Adrenal gland (tissue), 12 donors: ENCODE data around the gene SLU7. TPM values are rescaled to one million over a fixed set of nuclear protein-coding genes. Genes with fewer than 3 reads are reported as not detected.

Experiments used
- DNase-seq, 7 donors: peaks; one replicate each; pipeline ENCODE4 v3.0.0-alpha.2; 2019 to 2020
- H3K27ac ChIP-seq, 5 donors: fragments of 200-600 bp; sonication (generic) in 4 of 5; 1 replicate in 3 of 5; 2 replicates in 2 of 5; pipeline versions ENCODE4 v1.5.1 to v1.8.0; 2016 to 2020; ENCODE audit warnings: mild to moderate bottlenecking in 1 of 5
- H3K27me3 ChIP-seq: fragments of 200-600 bp; 2 replicates; pipeline ENCODE4 v1.8.0; 2021
- H3K36me3 ChIP-seq, 2 donors: fragments of 200-600 bp; replicated peaks in 1 of 2; 1 replicate in 1 of 2; 2 replicates in 1 of 2; pipeline versions ENCODE4 v1.5.1 to v1.8.0; 2018 to 2022
- H3K4me1 ChIP-seq, 2 donors: fragments of 200-600 bp; replicated peaks in 1 of 2; 1 replicate in 1 of 2; 2 replicates in 1 of 2; pipeline versions ENCODE4 v1.5.1 to v1.8.0; 2018 to 2021
- H3K4me3 ChIP-seq, 4 donors: fragments of 200-600 bp; sonication (generic) in 3 of 4; one replicate each; pipeline ENCODE4 v1.5.1; 2016 to 2018
- H3K9me3 ChIP-seq, 3 donors: fragments of 200-600 bp; sonication (generic) in 1 of 3; replicated peaks in 1 of 3; 1 replicate in 2 of 3; 2 replicates in 1 of 3; pipeline versions ENCODE4 v1.5.1 to v1.8.0; 2016 to 2021
- POLR2A ChIP-seq, 2 donors: fragments of 450-650 bp; IDR thresholded peaks; one replicate each; pipeline ENCODE4 v1.6.1; 2017; ENCODE audit warnings: antibody characterized with exemption in 2 of 2, mild to moderate bottlenecking in 2 of 2, moderate library complexity in 1 of 2
- WGBS, 4 donors: extraction: QIAGEN DNeasy Blood & Tissue Kit in 2 of 4; methylation state at CpG; one replicate each; pipeline versions ENCODE4 v1.1.5 to v1.1.7; 2013 to 2017; 5-methylcytosine and 5-hydroxymethylcytosine counted together
- intact Hi-C, 2 donors: fragments of 100-400 bp; cut with DNase I; formaldehyde crosslinking; loops; one replicate each; pipeline versions ENCODE4 v1.14.1 to v1.15.0; 2022 to 2023
- polyA plus RNA-seq, 3 donors: library from polyadenylated mRNA; stranded (reverse); fragments of 200-250 nt in 2 of 3; fragments of 350-450 nt in 1 of 3; fragmentation: Illumina TruSeq in 1 of 3; extraction: RNeasy Lipid Tissue Mini Kit (QIAGEN cat#74804) in 1 of 3; gene quantifications; one replicate each; pipeline ENCODE4 v1.2.3, GENCODE V29; 2013 to 2014
- total RNA-seq, 9 donors: library from RNA; depleted of rRNA in 4 of 9; stranded (reverse); fragments of >200 nt in 4 of 9; fragments of 120-200 nt in 1 of 9; fragmentation: NEBNext Ultra II Directional in 1 of 9; extraction: Animal tissue kit (Norgen Biotek cat#: 25700) in 1 of 9; gene quantifications; one replicate each; pipeline versions ENCODE4 v1.1.0 to v1.2.4, GENCODE V29; 2013 to 2023
- TF ChIP-seq, protein P1 (sequence below), 6 experiments: fragments of 450-650 bp in 4 of 6; fragments of 200-600 bp in 2 of 6; sonication (generic) in 1 of 6; IDR thresholded peaks; 1 replicate in 5 of 6; 2 replicates in 1 of 6; pipeline versions ENCODE4 v1.5.1 to v1.8.0; 2016 to 2021; ENCODE audit warnings: antibody characterized with exemption in 6 of 6, mild to moderate bottlenecking in 2 of 6, moderate library complexity in 1 of 6
- donor health status: healthy with polysubstance abuse.
- donor health status: Bipolar disorder and iron deficiency.
- donor health status: DM: yes; HTN: yes; CAD: no.
- donor health status: DM: no; HTN: no; CAD: no.
- donor health status: DM: no; HTN: no; CAD: no.
- donor health status: DM: yes; HTN: yes; CAD: no.

SLU7 gene
- total and polyA plus RNA-seq, 12 donors, result 27.1 to 138 (median 47.7) TPM

- WGBS, 4 donors, result 58 to 67% (median 61%) methylated on average over 4 of the region's 4 CpGs
- Histone ChIP-seq H3K9me3 (no peaks in the 10 kb centered on the region), H3K36me3 (no peaks in the 10 kb centered on the region), H3K27ac (no peak overlapping the region), H3K27me3 (no peaks in the 10 kb centered on the region), H3K4me3 (no peak overlapping the region), H3K4me1 (no peaks in the 10 kb centered on the region)
- DNase-seq, result no peak
- TF ChIP-seq, protein P1, sequence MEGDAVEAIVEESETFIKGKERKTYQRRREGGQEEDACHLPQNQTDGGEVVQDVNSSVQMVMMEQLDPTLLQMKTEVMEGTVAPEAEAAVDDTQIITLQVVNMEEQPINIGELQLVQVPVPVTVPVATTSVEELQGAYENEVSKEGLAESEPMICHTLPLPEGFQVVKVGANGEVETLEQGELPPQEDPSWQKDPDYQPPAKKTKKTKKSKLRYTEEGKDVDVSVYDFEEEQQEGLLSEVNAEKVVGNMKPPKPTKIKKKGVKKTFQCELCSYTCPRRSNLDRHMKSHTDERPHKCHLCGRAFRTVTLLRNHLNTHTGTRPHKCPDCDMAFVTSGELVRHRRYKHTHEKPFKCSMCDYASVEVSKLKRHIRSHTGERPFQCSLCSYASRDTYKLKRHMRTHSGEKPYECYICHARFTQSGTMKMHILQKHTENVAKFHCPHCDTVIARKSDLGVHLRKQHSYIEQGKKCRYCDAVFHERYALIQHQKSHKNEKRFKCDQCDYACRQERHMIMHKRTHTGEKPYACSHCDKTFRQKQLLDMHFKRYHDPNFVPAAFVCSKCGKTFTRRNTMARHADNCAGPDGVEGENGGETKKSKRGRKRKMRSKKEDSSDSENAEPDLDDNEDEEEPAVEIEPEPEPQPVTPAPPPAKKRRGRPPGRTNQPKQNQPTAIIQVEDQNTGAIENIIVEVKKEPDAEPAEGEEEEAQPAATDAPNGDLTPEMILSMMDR (IDR thresholded peaks at IDR 0.05), result no peak
- no peak for TF ChIP-seq POLR2A (IDR thresholded peaks at IDR 0.05)
- intact Hi-C loops, result no loop called here
These were observed 39.4 kb downstream of the SLU7 start for GRCh38 chr5:160379511-160379910.

DNA sequence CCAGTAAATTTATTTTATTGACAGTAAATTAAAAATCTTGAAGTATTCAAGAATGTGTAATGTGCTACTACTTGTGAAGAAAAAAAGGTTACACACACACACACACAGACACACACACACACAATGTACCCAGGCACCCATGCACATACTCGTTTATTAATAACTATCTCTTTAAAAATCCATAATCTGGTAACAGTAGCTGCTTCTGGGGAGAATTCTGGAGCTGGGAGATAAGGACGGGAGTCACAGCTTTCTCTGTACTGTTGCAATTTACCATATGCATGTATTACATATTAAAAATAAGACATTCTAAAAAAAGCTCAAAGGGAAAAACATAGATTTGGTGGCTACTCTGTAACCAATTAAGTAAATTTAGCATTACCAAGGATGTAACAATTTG, 40.6 kb downstream of the SLU7 start:
- H3K36me3 ChIP-seq, result no peaks in the 10 kb centered on the region
- no peak overlapping the region for H3K27ac ChIP-seq
- intact Hi-C loops, result no loop called here
- H3K4me3 ChIP-seq, result no peak overlapping the region
- H3K9me3 ChIP-seq, result no peaks in the 10 kb centered on the region
- TF ChIP-seq, protein P1 (IDR thresholded peaks at IDR 0.05), result no peak
- no peak for TF ChIP-seq POLR2A (IDR thresholded peaks at IDR 0.05)
- DNase-seq, result no peak
- 43 to 70% (median 60%) methylated on average over 2 of the region's 2 CpGs for WGBS, 4 donors
- H3K4me1 ChIP-seq, result no peaks in the 10 kb centered on the region
- H3K27me3 ChIP-seq, result no peaks in the 10 kb centered on the region

DNA sequence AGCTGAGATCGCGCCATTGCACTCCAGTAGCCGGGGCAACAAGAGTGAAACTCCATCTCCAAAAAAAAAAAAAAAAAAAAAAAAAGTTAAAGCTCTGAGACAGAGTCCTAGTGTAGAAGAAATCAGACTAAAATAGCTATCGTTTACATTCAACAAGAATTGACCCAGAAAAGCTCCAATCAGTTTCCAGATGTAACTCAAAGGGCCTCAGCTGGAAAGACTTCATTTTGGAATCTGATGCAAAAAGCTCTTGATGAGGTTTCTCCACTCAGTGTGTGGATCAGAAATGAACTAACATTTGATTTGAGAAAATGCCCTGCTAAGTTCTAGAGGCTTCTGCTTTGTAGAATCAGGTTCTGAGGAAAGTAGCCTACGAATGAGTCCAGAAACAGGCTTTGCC, 41.2 kb downstream of the SLU7 start:
- DNase-seq, result no peak
- Histone ChIP-seq H3K27me3 (no peaks in the 10 kb centered on the region), H3K36me3 (no peaks in the 10 kb centered on the region), H3K9me3 (no peaks in the 10 kb centered on the region), H3K4me1 (no peaks in the 10 kb centered on the region), H3K4me3 (no peak overlapping the region), H3K27ac (no peak overlapping the region)
- intact Hi-C loops, result no loop called here
- WGBS, 4 donors, result 86 to 90% (median 88%) methylated on average over 5 of the region's 5 CpGs
- no peak for TF ChIP-seq POLR2A (IDR thresholded peaks at IDR 0.05)
- TF ChIP-seq, protein P1 (IDR thresholded peaks at IDR 0.05), result no peak

DNA sequence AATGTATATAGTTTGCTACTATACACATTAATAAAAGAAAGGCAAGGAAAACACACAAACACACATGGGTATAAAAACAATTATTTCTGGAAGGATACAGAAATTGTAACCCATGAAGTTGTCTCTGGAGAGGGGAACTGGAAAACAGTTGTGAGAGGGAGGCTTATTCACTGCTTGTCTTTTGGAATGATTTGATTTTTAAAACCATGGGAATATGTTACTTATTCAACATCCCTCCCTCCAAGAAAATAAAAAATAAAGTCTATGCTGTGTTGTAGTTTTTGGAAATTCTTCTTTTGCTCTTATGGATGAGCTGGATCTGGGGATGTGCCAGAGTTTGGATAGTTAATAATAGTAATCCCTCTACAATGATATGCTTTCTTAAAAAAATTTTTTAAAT, 42.5 kb downstream of the SLU7 start:
- intact Hi-C loops, result no loop called here
- H3K27me3 ChIP-seq, result no peaks in the 10 kb centered on the region
- DNase-seq, result no peak
- TF ChIP-seq, protein P1 (IDR thresholded peaks at IDR 0.05), result no peak
- TF ChIP-seq POLR2A (IDR thresholded peaks at IDR 0.05), result no peak
- H3K27ac ChIP-seq, result no peak overlapping the region
- H3K9me3 ChIP-seq, result no peaks in the 10 kb centered on the region
- no peaks in the 10 kb centered on the region for H3K4me1 ChIP-seq
- no peak overlapping the region for H3K4me3 ChIP-seq
- H3K36me3 ChIP-seq, result no peaks in the 10 kb centered on the region
